ENCODE data around the gene CAPN8.

CAPN8 gene

DNA sequence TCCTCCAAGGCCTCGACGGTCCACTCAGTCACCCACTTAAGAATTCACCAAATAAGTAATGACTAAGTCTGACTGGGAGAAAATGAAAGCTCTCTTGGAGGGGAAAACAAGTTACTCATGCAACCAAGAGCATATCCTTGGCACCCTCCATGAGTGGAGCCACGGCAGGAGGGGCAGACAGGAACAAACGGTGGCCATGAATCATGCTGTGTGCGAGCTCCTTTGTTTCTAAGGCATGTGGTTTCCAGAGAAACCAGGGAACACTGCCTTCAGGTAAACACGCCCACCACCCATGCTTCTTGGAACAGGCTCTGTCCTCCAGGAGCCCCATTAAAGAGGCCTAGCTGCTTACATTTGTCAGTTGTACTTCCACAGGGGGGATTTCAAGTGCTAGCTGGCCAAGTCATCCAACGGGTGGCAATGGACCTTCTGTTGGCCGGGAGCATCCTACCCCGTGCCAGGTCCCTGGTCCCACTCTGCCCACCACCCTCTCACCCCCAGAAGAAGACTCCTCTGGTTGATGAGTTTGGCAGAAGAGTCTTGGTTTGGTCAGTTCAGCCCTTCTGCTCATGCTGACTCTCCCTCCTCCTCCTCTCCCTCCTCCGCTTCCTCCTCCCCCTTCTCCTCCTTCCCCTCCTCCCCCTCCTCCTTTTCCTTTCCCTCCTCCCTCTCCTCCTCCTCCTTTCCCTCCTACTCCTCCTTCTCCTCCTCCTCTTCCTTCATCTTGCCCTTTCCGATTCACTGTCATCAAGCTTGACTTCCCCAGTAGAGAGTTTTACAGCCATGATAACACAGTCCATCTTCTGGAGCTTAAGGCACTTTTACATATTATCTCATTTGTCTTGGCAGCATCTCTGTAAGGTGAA lies 164.7 kb downstream of the CAPN8 start:
- Histone ChIP-seq H3K27ac (ENCODE audit: low read depth, low read length) (peak overlapping the region; percentile 33), H3K4me1 (ENCODE audit: control insufficient read depth, insufficient read depth, low read length) (peaks cover 4% of the 10 kb centered on the region; the same call in 1 of the 2 replicates), H3K9ac (ENCODE audit: low read depth, low read length) (no peak overlapping the region)

DNA sequence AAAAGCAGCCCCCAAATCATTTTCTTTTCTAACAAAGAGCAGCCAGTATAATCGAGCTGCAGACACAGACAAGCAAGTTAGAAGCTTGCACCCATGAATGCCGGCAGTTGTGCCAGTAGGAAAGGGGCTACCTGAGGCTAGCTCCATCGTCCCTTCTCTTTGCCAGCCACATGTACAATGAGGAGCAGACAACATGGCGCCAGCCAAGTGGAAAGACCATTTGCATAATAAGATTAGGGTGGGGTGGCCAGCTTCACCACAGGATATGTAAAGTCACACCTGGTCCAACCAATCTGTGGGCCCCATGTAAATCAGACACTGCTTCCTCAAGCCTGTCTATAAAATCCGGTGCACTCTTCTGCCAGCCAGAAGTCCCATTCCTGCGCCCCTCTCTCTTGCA lies 168.6 kb downstream of the CAPN8 start:
- no peak overlapping the region for H3K27ac ChIP-seq (ENCODE audit: low read depth, low read length)
- H3K27me3 ChIP-seq (ENCODE audit: control insufficient read depth, insufficient read depth, low read length), result no peaks in the 10 kb centered on the region
- no peak overlapping the region for H3K9ac ChIP-seq (ENCODE audit: low read depth, low read length)
- H3K36me3 ChIP-seq (ENCODE audit: control insufficient read depth, insufficient read depth, low read length), result no peaks in the 10 kb centered on the region
- peaks cover 4% of the 10 kb centered on the region; the same call in 1 of the 2 replicates for H3K4me1 ChIP-seq (ENCODE audit: control insufficient read depth, insufficient read depth, low read length)
- H3K9me3 ChIP-seq (ENCODE audit: control insufficient read depth, insufficient read depth, low read length), result no peaks in the 10 kb centered on the region
- H3K4me3 ChIP-seq (ENCODE audit: low read depth, low read length), result no peak overlapping the region

More for the DNA sequence above, 164.7 kb downstream of the CAPN8 start:
- no peaks in the 10 kb centered on the region for H3K9me3 ChIP-seq (ENCODE audit: control insufficient read depth, insufficient read depth, low read length)
- no peaks in the 10 kb centered on the region for H3K36me3 ChIP-seq (ENCODE audit: control insufficient read depth, insufficient read depth, low read length)
- H3K4me3 ChIP-seq (ENCODE audit: low read depth, low read length), result no peak overlapping the region
- H3K27me3 ChIP-seq (ENCODE audit: control insufficient read depth, insufficient read depth, low read length), result no peaks in the 10 kb centered on the region

DNA sequence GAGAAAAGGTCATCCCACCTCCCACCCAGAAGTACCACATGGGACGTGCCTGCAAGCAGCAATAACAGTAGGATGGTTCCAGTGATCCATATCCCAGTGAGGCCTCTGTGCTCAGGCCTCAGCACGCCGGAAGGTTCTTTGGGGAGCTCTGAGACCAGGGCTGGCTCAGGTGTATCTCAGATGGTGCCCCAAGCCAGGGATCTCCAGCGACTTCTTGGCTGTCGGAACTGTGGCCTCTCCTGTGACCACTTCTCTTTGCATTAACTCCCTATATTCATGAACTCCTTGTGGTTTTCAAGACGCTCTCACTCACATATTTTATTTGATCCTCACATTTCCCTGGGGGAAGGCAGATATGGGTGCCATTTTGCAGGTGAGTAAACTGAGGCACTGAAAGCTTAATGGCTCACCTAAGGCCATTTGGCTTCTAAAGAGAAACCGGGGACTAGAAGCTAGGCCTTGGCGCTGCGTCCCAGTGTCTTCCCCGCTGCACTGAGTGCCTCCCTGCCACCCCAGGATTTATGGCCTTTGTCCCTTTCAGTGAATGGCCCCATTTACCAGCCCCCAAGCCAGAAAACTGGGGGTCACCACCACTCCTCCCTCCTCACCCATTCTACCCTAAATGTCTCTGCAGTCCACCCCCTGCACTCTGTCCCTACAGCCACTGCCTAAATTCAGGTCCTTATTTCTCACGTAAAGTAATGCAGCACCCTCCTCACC lies 170.4 kb downstream of the CAPN8 start:
- H3K4me1 ChIP-seq (ENCODE audit: control insufficient read depth, insufficient read depth, low read length), result peaks cover 1% of the 10 kb centered on the region; the same call in 1 of the 2 replicates
- no peaks in the 10 kb centered on the region for H3K36me3 ChIP-seq (ENCODE audit: control insufficient read depth, insufficient read depth, low read length)
- no peaks in the 10 kb centered on the region for H3K9me3 ChIP-seq (ENCODE audit: control insufficient read depth, insufficient read depth, low read length)
- H3K4me3 ChIP-seq (ENCODE audit: low read depth, low read length), result no peak overlapping the region
- no peaks in the 10 kb centered on the region for H3K27me3 ChIP-seq (ENCODE audit: control insufficient read depth, insufficient read depth, low read length)
- no peak overlapping the region for H3K27ac ChIP-seq (ENCODE audit: low read depth, low read length)
- no peak overlapping the region for H3K9ac ChIP-seq (ENCODE audit: low read depth, low read length)

DNA sequence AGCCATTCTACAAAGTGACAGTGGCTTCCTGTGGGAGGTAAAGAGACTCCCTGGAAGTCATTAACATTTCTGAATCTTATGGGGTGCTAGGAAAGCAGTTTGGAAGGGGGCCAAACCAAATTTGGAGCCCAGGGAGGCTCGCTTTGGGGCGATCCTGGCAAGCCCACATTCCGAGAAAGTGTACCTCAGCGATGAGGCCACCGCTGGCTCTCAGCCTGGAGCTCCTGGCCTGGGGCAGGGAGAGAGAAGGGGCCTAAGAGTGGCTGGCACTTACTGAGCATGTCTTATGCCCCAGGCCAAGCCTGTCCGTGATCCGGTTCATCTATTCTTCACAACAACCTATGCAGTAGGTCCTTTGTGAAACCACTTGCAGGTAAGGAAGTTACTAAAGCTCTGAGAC lies 173.5 kb downstream of the CAPN8 start:
- no peaks in the 10 kb centered on the region for H3K9me3 ChIP-seq (ENCODE audit: control insufficient read depth, insufficient read depth, low read length)
- no peak overlapping the region for H3K9ac ChIP-seq (ENCODE audit: low read depth, low read length)
- H3K27me3 ChIP-seq (ENCODE audit: control insufficient read depth, insufficient read depth, low read length), result no peaks in the 10 kb centered on the region
- H3K4me1 ChIP-seq (ENCODE audit: control insufficient read depth, insufficient read depth, low read length), result 0 out of 2 replicates have a peak, but pooled peaks cover 6% of the 10 kb centered on the region
- no peak overlapping the region for H3K4me3 ChIP-seq (ENCODE audit: low read depth, low read length)
- no peaks in the 10 kb centered on the region for H3K36me3 ChIP-seq (ENCODE audit: control insufficient read depth, insufficient read depth, low read length)
- H3K27ac ChIP-seq (ENCODE audit: low read depth, low read length), result no peak overlapping the region
